ENCODE results near the gene FOCAD.
"Not testable (repeated sequence)": the region's sequence is repeated elsewhere in the genome, so short reads cannot be mapped to it uniquely, and the experiment has no call there.

Gene FOCAD

GRCh38 chr9:20673537-20673936 lies 10.5 kb upstream of the FOCAD start:
- DNase-seq (ENCODE audit: low read depth in 2 of 2): not testable (repeated sequence)

DNA sequence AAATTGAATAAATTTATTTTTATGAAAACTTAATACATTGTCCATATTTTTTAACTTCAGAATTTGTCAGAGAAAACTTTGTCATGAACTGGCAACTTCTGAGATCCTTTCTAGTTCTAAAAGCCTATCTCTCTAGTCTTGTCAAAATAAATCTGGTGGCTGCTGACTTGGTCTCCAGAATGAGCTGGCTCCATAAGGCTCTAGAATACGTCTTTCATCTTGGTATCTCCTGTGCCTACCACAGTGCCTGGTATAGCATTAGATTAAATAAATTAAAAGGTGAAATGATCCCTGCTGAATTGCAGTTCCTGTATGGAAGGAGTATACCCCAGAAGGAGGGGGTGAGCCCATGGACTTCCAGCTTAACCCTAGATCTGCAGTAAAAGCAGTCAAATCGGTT lies 2.6 kb upstream of the FOCAD start:
- DNase-seq (ENCODE audit: low read depth in 2 of 2): no peak

GRCh38 chr9:20683351-20684034 lies 566 bp upstream of the FOCAD start:
- peak; percentile 12 to 14 for DNase-seq (ENCODE audit: low read depth in 2 of 2)

DNA sequence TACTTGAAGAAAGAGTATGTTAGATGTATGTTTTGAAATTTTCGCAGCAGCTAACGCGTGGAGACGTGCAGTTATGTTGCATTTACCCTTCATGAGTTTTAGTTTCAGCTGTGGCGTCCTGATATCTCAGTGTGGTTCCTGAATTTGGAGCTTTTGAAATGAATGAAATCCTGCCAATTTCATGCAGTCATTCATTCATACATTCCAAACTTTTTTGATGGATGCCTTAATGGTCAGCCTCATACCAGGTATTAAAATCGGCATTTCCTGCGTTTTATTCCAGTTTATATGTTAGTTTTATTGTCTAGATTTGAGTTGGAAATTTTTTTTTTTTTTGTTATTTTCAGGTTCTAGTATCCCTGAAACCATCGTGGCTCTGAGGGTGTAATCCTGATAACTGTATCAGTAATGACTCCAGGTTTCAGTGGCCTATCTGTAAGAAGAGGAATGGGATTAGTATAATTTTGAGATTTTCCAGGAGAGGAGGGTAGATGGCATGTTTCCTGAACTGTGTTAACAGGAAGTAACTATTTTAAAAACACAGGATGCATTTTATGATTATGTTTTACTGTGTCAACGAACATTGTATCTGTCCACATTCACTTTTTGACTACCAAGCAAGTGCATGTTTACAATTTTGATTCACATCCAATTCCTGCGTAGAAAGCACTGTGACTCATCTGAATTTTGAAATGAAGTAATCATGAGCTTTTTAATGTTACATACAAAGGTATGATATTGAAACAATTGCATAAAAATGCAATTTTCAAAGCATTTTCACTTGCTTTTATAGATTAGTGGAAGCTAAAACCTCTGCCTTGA lies 1.0 kb downstream of the FOCAD start:
- no peak for DNase-seq (ENCODE audit: low read depth in 2 of 2)

DNA sequence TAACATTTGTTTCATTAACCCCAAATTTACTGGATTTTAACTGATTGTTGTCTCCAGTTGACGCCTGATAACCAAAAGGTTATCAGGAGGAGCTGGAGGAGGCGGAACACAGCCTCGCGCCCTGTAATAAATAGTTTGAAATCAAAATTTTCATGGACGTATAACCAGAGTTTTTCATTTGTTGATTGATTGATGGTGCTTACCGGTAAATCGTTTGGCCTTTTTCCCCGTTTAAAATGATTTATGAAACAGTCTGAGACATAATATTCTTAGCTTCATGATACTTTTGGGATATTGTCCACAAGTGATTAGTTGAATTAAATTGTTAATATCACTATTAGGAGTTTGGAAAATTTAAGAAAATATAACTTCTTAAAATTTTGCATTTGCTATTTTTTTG lies 1.7 kb downstream of the FOCAD start:
- DNase-seq (ENCODE audit: low read depth in 2 of 2): no peak

DNA sequence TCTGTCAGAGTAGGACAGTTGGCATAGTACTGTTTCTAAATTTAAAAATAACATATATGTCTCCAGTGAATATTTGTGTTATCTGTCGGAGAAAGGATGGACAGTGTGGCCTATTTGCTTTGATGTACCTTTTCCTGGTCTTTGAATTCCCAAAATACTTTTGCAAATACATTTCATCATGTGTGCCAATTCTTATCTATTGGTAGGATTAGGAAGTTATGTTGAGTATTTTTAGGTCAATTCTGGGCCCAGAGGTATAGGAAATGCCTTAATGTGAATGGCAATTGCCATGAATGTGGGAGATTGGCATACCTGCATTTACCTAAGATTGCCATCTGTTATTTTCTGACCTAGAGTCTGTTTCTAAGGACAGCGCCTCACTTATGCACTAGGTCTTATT lies 5.8 kb downstream of the FOCAD start:
- no peak for DNase-seq (ENCODE audit: low read depth in 2 of 2)

GRCh38 chr9:20692554-20692953 lies 8.5 kb downstream of the FOCAD start:
- DNase-seq (ENCODE audit: low read depth in 2 of 2): no peak

DNA sequence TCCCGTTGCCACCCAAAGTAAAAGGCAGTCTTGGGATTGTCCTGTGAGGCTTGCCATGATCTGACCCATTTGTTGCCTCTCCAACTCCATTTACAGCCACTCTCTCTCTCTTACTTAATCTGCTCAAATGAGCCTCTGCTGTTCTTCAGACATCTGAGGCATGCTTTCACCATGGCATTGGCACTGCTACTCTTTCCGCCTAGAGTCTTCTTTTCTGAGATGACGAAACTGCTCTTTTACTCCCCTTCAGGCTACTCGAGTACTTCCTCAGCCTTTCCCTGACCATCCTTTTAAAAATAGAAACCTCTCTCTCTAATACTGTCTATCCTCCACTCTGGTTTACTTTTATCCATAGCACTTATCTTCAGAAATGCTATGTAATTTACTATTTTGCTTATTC lies 9.0 kb downstream of the FOCAD start:
- no peak for DNase-seq (ENCODE audit: low read depth in 2 of 2)

DNA sequence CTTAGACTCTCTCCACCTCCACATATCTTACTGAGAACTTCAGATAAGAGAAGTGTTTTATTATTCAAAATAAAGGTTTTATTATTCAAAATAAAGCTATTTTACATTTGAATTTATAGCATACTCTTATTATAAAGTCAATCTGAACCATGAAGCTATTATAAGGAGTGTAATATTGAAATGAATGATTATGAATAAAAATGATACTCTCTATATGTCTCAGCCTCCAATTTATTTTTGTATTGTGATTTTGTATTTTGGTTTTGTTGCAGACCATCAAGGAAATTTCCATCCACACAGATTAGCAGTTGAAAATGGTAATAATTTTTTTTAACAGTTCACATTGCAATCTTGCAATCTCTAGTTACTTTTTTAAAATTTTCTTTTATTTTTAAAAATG lies 10.2 kb downstream of the FOCAD start:
- no peak for DNase-seq (ENCODE audit: low read depth in 2 of 2)

DNA sequence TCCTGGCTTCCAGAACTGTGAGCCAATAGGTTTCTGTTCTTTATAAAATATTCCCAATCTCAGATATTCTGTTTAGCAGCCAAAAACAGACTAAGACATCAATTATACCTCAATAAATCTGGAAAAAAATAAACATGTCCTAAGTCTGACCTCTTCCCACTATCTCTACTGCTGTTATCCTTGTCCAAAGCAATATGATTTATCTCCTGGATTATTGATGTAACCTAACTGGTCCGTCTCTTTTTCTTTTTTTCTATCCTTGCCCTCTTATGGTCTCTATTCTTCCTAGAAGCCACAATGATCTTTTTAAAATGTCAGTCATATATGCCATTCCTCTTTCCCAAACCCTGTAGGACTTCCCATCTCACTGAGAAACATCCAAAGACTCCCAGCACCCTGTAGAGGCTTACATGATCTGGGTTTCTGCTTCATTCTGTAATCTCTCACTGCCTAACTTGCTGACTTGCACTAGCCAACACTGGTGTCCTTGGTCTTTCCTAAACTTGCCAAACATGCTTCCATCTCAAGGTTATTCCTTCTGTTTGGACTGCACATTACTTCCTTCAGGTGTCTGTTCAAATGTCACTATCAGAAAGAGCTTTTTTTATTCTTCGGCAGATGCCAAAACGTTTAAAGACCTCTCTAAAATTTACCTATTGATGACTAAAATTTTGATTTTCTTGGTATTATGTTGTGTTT lies 13.1 kb downstream of the FOCAD start:
- DNase-seq (ENCODE audit: low read depth in 2 of 2): no peak

DNA sequence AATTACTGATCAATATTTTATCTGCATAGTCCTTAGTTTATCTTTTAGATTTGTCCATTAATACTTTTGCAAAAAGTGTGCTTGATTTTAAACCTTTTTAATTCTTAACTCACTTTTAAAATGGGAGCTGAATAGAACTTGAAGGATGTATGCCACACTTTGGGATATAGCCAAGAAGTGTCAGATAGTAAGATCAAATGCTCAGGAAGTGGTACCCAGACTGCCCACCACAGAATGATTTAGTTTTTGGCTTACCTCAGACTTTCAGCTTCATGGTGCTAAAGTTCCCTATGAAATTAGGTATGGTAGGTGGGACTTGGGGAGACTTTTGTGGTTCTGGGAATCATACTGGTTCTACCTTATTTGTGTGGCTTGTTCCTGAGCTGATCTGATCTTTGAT lies 14.7 kb downstream of the FOCAD start:
- no peak for DNase-seq (ENCODE audit: low read depth in 2 of 2)

DNA sequence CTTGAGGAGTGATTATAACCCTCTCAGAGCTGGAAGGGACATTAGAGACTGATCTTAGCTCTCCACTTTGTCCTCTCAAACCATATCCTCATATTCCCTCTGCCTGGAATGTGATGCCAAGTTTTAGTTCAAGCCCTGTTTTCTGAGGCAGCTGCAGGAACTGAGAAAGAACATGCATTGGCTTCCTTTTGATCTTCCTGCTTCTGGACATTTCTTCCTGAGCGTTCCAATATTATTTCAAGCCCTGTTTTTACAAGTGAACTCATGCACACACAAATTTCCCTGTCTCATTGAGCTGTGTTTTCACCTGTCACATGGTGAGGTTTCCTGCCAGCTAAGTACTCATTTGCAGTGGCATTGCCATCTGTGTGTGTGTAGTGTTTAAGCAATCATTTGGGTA lies 17.0 kb downstream of the FOCAD start:
- DNase-seq (ENCODE audit: low read depth in 2 of 2): no peak

- no peak for DNase-seq (ENCODE audit: low read depth in 2 of 2)
Measured at GRCh38 chr9:20702570-20702969, 18.5 kb downstream of the FOCAD start.

GRCh38 chr9:20703146-20703545 lies 19.1 kb downstream of the FOCAD start:
- DNase-seq (ENCODE audit: low read depth in 2 of 2): no peak

- DNase-seq (ENCODE audit: low read depth in 2 of 2): no peak
Measured at GRCh38 chr9:20707708-20708107, 23.6 kb downstream of the FOCAD start.

DNA sequence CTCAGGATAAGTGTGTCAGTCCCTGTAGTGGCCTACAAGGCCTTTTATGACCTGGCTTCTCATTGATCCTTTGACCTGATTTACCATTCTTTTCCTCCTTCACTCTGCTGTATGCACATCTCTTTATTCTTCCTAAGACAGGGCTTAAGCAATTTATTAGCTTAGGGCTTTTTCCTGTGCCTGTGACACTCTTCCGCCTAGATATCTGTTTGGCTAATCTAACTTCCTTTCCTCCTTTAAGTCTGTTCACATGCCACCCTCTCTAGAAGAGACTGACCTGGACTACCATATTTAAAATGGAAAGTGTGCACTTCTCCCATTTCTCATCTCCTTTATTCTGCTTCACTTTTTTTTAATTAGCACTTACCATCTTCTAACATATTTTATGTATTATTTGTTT lies 29.1 kb downstream of the FOCAD start:
- no peak for DNase-seq (ENCODE audit: low read depth in 2 of 2)

DNA sequence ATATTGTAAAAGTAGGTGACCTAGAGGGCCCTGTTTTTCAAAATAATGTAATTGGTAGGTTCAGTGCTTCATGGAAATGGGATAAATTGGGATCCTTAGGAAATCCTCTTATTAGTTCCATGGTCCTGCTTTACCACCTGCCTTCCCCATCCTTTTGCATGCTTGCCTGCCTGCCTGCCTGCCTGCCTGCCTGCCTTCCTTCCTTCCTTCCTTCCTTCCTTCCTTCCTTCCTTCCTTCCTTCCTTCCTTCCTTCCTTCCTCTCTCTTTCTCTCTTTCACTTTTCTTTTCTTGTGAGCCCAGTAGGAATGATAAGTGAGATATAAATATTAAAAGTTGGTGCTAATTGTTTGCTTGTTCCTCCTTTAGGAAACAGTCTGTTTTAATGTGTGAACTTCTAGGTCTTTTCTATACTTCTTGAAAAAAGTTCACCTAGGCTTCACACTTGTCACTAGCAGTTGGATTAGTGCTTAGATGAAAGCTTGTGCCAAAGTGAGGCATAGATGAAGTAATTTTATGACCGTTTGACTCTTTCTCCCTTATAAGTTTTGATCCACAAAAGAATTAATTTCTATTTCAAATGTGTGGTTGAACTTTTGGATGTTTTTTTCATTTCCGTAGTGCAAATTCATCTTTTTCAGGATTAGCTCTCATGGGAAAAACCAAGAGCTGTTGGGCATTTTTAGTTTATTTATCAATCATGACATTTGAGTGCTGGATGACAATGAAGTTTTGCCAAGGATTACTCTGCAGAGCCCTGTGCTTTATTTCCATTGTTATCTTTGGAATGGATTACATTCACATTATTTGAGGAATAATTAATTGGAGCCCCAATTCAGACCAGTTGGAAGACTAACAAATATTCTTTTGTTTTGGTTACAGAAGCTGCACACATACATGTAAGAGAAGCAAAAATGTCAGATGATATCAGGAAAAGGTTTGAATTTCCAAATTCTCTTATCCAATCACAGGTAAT lies 30.7 kb downstream of the FOCAD start:
- no peak for DNase-seq (ENCODE audit: low read depth in 2 of 2)

GRCh38 chr9:20722221-20722620 lies 38.2 kb downstream of the FOCAD start:
- DNase-seq (ENCODE audit: low read depth in 2 of 2): no peak

GRCh38 chr9:20725675-20726074 lies 41.6 kb downstream of the FOCAD start:
- no peak for DNase-seq (ENCODE audit: low read depth in 2 of 2)

DNA sequence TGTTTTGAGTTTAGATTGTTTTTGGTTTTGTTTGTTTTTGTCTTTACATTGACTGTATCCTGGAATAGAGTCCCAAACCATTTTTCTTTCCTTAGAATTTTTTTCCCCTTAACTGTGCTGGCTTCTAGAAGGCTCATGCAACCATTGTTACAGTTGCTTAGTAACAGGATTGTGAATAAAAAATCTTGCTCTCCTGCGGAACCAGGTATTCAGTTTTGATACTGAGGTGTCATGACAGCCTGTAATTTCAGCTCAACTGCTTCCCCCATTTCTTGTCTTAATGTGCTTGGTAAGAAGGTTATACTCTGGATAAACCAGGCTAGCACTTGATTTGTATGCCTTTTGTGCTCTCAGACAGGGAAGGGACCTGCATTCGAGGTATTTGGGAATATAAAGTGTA lies 42.1 kb downstream of the FOCAD start:
- no peak for DNase-seq (ENCODE audit: low read depth in 2 of 2)

DNA sequence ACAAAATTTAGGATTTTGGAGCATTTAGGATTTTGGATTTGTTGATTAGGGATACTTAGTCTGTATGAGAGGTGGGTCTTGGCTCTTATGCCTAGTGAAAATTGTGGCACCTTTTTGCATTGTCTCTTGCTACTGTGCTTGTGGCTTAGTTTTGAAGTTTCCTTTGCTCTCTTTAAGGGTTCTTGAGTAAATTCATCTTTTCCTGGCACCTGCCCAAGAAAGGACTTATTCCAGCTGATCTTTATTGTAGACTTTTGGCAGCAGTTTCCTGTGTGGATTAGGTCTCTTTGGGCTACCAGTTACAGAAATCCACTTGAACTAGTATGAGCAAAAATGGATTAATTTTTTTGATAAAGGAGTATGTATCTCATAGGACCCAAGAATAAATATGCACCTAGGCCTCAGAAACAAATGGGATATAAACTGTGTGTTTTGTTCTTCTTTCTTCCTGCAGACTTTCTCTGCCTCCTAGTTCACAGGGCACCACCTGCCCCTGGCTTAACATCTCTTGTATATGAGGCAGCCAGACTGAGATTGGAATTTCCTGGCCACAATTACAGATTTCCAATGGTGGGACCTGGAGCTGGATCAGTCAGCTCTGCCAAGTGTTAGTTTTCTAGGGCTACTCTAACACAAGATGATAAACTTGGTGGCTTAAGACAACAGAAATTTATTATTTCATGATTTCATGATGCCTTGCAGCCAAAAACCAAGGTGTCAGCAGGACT lies 44.6 kb downstream of the FOCAD start:
- no peak for DNase-seq (ENCODE audit: low read depth in 2 of 2)

All from stimulated activated CD8-positive, alpha-beta memory T cell treated with anti-CD3 and anti-CD28 coated beads, Interleukin-2, amount 100 ng/mL, for 48 hours (primary cell).